Body of pancreas (tissue), 4 donors: ENCODE measurements around the gene NECAP2.

Experiments used
- CTCF ChIP-seq, 7 experiments: fragments of 450-650 bp in 4 of 7; fragments of 200-600 bp in 3 of 7; sonication (generic) in 3 of 7; IDR thresholded peaks; one replicate each; pipeline ENCODE4 v1.5.1; 2016 to 2019; ENCODE audit warnings: antibody characterized with exemption in 7 of 7
- POLR2A ChIP-seq, 3 donors: fragments of 450-650 bp; IDR thresholded peaks; one replicate each; pipeline ENCODE4 v1.6.1; 2016; ENCODE audit warnings: antibody characterized with exemption in 3 of 3, mild to moderate bottlenecking in 2 of 3

DNA sequence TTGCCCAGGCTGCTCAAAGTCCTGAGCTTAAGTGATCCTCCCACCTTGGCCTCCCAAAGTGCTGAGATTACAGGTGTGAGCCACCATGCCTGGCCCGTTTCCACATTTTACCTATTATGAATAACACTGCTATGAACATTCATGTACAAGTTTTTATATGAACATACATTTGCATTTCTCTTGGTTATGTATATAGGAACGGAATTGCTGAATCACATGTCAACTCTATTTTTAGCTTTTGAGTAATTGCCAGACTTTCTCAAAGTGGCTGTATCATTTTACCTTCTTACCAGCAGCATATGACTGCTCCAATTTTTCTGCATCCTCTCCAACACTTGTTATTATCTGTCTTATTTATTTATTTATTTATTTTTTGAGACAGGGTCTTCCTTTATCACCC lies 6.0 kb upstream of the NECAP2 start:
- TF ChIP-seq CTCF (IDR thresholded peaks at IDR 0.05) = no peak
- TF ChIP-seq POLR2A (IDR thresholded peaks at IDR 0.05) = no peak
